Panc1 (cell line): ENCODE data around the gene CAPZA2. TPM values are rescaled to one million over a fixed set of nuclear protein-coding genes. Genes with fewer than 3 reads are reported as not detected.

Experiments
- ATAC-seq: fragments of 200-7000 bp; cut with Tn5 transposase; 2 replicates; pipeline ENCODE4 v1.9.1; 2020; ENCODE audit warnings: mild to moderate bottlenecking, moderate library complexity
- BruUV-seq: library from RNA; stranded (reverse); fragments of 400-500 nt; replicated peaks from 2 replicates; lab custom pipeline; 2021; lab: Mats Ljungman, UMichigan
- CTCF ChIA-PET: fragments of 300-600 bp; sonication (Branson Sonifier 250); formaldehyde crosslinking; loops from one replicate; lab custom pipeline; 2022; ENCODE audit warnings: antibody characterized with exemption; lab: Charles Lee
- POLR2A ChIA-PET: fragments of 300-600 bp; sonication (Branson Sonifier 250); formaldehyde crosslinking; loops from one replicate; lab custom pipeline; 2022; ENCODE audit warnings: antibody characterized with exemption; lab: Charles Lee
- DNase-seq: peaks from one replicate; pipeline ENCODE4 v3.0.0-alpha.2; 2010; ENCODE audit warnings: low read depth, low spot score
- H3K27ac ChIP-seq: 2 replicates; pipeline ENCODE4 v1.5.1; 2011; ENCODE audit warnings: mild to moderate bottlenecking, low read length, inconsistent platforms
- H3K27me3 ChIP-seq: fragments of 200-500 bp; sonication (Bioruptor generic); 2 replicates; pipeline ENCODE4 v1.6.0; 2014; ENCODE audit warnings: low read length, inconsistent platforms; ENCODE audit not compliant: control insufficient read depth, insufficient read depth
- H3K36me3 ChIP-seq: fragments of 200-500 bp; sonication (Bioruptor generic); 2 replicates; pipeline ENCODE4 v1.5.1; 2014; ENCODE audit warnings: inconsistent platforms, mild to moderate bottlenecking, low read length, moderate library complexity; ENCODE audit not compliant: control insufficient read depth, insufficient read depth
- H3K4me1 ChIP-seq: 2 replicates; pipeline ENCODE4 v1.5.1; 2011; ENCODE audit warnings: inconsistent platforms, mild to moderate bottlenecking, low read length, moderate library complexity; ENCODE audit not compliant: control insufficient read depth, insufficient read depth
- H3K4me3 ChIP-seq, 2 experiments: 2 replicates each; pipeline ENCODE4 v1.5.1; 2011 to 2012; ENCODE audit warnings: low read depth in 2 of 2, low read length in 2 of 2, mild to moderate bottlenecking in 2 of 2, inconsistent platforms in 1 of 2, moderate library complexity in 1 of 2
- H3K9me3 ChIP-seq: fragments of 200-500 bp; sonication (Bioruptor generic); 2 replicates; pipeline ENCODE4 v1.5.1; 2014; ENCODE audit warnings: low read depth, mild to moderate bottlenecking, inconsistent platforms, low read length, moderate library complexity; ENCODE audit not compliant: control insufficient read depth, insufficient read depth
- POLR2AphosphoS5 ChIP-seq: IDR thresholded peaks from 2 replicates; pipeline ENCODE4 v1.6.1; 2012; ENCODE audit warnings: mild to moderate bottlenecking, low read depth, low read length, moderate library complexity
- SIN3A ChIP-seq: IDR thresholded peaks from 2 replicates; pipeline ENCODE4 v1.6.1; 2012; ENCODE audit warnings: low read depth, mild to moderate bottlenecking, low read length, moderate library complexity, borderline replicate concordance; ENCODE audit not compliant: insufficient read depth
- TCF7L2 ChIP-seq: IDR thresholded peaks from 2 replicates; pipeline ENCODE4 v1.6.1; 2011; ENCODE audit warnings: mild to moderate bottlenecking, low read depth, low read length, inconsistent platforms
- in situ Hi-C: cut with HindIII; loops from 2 replicates; pipeline ENCODE4 v1.10.0; 2016; ENCODE audit warnings: low sequenced_read_pairs, low pct_unique_long_range_greater_than_20kb
- intact Hi-C: fragments of 100-400 bp; cut with micrococcal nuclease; formaldehyde crosslinking; loops from one replicate; pipeline ENCODE4 v1.10.0; 2022; ENCODE audit not compliant: unreplicated experiment
- total RNA-seq: library from RNA; stranded (reverse); gene quantifications from one replicate; pipeline ENCODE4 v1.2.1, GENCODE V29; 2021; ENCODE audit not compliant: unreplicated experiment
- TF ChIP-seq, protein P1 (sequence below): fragments of 450-650 bp; IDR thresholded peaks from 2 replicates; pipeline ENCODE4 v1.5.1; 2017; ENCODE audit warnings: mild to moderate bottlenecking
- TF ChIP-seq, protein P2 (sequence below), 2 experiments: IDR thresholded peaks; 2 replicates each; pipeline ENCODE4 v1.6.1; 2011 to 2012; ENCODE audit warnings: low read depth in 2 of 2, control low read depth in 1 of 2, low read length in 1 of 2, mild to moderate bottlenecking in 1 of 2, moderate library complexity in 1 of 2; ENCODE audit not compliant: insufficient read depth in 1 of 2

Gene CAPZA2
- total RNA-seq, 1 experiment from 2014 or later, result 195 TPM

DNA sequence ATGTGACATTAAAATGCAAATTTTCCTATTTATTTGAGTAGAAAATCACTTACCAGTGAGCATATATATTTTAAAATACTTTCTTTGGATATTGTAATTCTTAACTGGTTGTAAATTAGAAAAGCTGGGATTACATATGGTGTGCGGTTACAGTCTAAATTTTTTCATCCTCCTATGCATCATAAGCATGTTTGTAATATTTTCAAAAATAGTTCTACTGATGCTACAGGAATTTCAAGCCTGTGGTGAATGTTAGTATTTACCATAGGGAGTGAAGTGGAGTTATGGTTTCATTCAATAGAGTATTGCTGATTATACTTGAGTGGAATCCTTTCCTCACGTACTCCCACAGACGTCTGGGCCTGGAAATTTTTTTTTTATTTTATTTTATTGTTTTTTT, 56.3 kb downstream of the CAPZA2 start:
- ChIA-PET CTCF (no interaction called here), POLR2A (no interaction called here)
- in situ Hi-C loops (no loop called here), intact Hi-C loops (no loop called here)
- ATAC-seq (no peak), DNase-seq (no peak)
- H3K9me3 ChIP-seq, result no peaks in the 10 kb centered on the region
- no peak overlapping the region for H3K4me3 ChIP-seq
- no peaks in the 10 kb centered on the region for H3K4me1 ChIP-seq
- no peak overlapping the region for H3K27ac ChIP-seq
- H3K36me3 ChIP-seq, result peaks cover 33% of the 10 kb centered on the region
- BruUV-seq, result no TSS peak
- TF ChIP-seq TCF7L2 (no peak), SIN3A (no peak), POLR2AphosphoS5 (no peak)
- TF ChIP-seq, protein P1, sequence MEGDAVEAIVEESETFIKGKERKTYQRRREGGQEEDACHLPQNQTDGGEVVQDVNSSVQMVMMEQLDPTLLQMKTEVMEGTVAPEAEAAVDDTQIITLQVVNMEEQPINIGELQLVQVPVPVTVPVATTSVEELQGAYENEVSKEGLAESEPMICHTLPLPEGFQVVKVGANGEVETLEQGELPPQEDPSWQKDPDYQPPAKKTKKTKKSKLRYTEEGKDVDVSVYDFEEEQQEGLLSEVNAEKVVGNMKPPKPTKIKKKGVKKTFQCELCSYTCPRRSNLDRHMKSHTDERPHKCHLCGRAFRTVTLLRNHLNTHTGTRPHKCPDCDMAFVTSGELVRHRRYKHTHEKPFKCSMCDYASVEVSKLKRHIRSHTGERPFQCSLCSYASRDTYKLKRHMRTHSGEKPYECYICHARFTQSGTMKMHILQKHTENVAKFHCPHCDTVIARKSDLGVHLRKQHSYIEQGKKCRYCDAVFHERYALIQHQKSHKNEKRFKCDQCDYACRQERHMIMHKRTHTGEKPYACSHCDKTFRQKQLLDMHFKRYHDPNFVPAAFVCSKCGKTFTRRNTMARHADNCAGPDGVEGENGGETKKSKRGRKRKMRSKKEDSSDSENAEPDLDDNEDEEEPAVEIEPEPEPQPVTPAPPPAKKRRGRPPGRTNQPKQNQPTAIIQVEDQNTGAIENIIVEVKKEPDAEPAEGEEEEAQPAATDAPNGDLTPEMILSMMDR, result no peak
- TF ChIP-seq, protein P2, sequence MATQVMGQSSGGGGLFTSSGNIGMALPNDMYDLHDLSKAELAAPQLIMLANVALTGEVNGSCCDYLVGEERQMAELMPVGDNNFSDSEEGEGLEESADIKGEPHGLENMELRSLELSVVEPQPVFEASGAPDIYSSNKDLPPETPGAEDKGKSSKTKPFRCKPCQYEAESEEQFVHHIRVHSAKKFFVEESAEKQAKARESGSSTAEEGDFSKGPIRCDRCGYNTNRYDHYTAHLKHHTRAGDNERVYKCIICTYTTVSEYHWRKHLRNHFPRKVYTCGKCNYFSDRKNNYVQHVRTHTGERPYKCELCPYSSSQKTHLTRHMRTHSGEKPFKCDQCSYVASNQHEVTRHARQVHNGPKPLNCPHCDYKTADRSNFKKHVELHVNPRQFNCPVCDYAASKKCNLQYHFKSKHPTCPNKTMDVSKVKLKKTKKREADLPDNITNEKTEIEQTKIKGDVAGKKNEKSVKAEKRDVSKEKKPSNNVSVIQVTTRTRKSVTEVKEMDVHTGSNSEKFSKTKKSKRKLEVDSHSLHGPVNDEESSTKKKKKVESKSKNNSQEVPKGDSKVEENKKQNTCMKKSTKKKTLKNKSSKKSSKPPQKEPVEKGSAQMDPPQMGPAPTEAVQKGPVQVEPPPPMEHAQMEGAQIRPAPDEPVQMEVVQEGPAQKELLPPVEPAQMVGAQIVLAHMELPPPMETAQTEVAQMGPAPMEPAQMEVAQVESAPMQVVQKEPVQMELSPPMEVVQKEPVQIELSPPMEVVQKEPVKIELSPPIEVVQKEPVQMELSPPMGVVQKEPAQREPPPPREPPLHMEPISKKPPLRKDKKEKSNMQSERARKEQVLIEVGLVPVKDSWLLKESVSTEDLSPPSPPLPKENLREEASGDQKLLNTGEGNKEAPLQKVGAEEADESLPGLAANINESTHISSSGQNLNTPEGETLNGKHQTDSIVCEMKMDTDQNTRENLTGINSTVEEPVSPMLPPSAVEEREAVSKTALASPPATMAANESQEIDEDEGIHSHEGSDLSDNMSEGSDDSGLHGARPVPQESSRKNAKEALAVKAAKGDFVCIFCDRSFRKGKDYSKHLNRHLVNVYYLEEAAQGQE (IDR thresholded peaks at IDR 0.05; ENCODE audit: insufficient read depth in 1 of 2, low read depth in 2 of 2, low read length in 1 of 2), result no peak
- no peaks in the 10 kb centered on the region for H3K27me3 ChIP-seq

DNA sequence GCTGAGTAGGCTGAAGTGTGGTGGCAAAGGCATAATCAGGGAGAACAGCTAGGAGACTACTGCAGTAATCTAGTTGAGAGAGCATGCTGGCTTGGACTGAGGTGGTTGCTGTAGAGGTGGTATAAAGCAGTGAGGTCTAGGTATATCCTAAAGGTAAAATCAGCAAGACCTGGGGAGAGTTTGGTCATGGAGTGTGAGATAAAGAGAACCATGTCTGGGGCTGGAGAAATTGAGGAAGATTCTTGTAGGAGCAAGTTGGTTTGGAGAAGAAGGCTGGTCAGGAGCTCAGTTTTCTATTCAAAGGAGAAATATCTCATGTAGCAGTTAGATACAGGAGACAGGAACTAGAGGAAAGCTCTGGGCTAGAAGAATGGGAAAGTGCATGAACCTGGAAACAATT, 58.0 kb downstream of the CAPZA2 start:
- no peak overlapping the region for H3K27ac ChIP-seq
- in situ Hi-C loops, result no loop called here
- TF ChIP-seq SIN3A, result no peak
- BruUV-seq, result no TSS peak
- ChIA-PET CTCF (no interaction called here), POLR2A (no interaction called here)
- H3K36me3 ChIP-seq, result peaks cover 26% of the 10 kb centered on the region
- no peaks in the 10 kb centered on the region for H3K4me1 ChIP-seq
- ATAC-seq (no peak), DNase-seq (no peak)
- no peaks in the 10 kb centered on the region for H3K27me3 ChIP-seq
- no peak overlapping the region for H3K4me3 ChIP-seq
- intact Hi-C loops, result no loop called here
- H3K9me3 ChIP-seq, result no peaks in the 10 kb centered on the region

GRCh38 chr7:116922545-116922944, 60.2 kb downstream of the CAPZA2 start:
- ChIA-PET POLR2A (no interaction called here), CTCF (interaction anchor here (0.7 to 1.2 kb wide), 3 partner anchors 112 to 678 kb away, joined by 3 read pairs; no protein-coding TSS in a partner anchor)
- H3K36me3 ChIP-seq, result peaks cover 14% of the 10 kb centered on the region
- no peak for TF ChIP-seq TCF7L2
- TF ChIP-seq, protein P2 (IDR thresholded peaks at IDR 0.05; ENCODE audit: insufficient read depth in 1 of 2, low read depth in 2 of 2, low read length in 1 of 2), result no peak
- TF ChIP-seq SIN3A, result no peak
- TF ChIP-seq, protein P1, result no peak
- TF ChIP-seq POLR2AphosphoS5, result no peak
- no peaks in the 10 kb centered on the region for H3K27me3 ChIP-seq
- ATAC-seq, result no peak
- no peak overlapping the region for H3K4me3 ChIP-seq
- no peak overlapping the region for H3K27ac ChIP-seq
- in situ Hi-C loops (no loop called here), intact Hi-C loops (no loop called here)
- no TSS peak for BruUV-seq
- no peak for DNase-seq
- no peaks in the 10 kb centered on the region for H3K4me1 ChIP-seq
- H3K9me3 ChIP-seq, result no peaks in the 10 kb centered on the region
